ENCODE data around the gene CYP26B1.

The CYP26B1 gene, protein sequence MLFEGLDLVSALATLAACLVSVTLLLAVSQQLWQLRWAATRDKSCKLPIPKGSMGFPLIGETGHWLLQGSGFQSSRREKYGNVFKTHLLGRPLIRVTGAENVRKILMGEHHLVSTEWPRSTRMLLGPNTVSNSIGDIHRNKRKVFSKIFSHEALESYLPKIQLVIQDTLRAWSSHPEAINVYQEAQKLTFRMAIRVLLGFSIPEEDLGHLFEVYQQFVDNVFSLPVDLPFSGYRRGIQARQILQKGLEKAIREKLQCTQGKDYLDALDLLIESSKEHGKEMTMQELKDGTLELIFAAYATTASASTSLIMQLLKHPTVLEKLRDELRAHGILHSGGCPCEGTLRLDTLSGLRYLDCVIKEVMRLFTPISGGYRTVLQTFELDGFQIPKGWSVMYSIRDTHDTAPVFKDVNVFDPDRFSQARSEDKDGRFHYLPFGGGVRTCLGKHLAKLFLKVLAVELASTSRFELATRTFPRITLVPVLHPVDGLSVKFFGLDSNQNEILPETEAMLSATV

DNA sequence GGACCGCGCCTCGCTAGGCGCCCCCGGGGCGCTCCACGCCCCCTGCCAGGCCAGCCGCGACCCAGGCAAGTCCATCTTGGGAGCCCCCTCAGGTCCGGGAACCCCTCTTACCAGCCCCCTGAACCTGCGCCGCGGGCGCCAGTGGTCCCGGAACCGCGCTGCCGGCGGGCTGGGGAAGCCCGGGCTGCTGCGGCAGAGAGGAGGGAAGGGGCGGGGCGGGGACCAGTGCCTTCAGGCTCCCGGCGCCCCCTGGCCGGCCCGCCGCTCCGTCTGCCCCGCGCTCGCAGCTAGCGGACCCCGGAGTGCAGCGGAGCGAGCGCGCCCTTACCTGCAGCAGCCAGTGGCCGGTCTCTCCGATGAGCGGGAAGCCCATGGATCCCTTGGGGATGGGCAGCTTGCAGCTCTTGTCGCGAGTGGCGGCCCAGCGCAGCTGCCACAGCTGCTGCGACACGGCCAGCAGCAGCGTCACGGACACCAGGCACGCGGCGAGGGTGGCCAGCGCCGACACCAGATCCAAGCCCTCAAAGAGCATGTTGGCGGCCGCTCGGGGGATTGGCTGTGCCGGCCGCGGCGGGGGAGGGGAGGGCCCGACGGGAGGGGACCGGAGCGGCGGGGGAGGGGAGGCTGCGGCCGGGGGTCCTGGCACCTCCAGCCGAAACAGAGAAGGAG lies at the start of gene CYP26B1:
Gene CYP26B1 (minus strand): TSS at position 560 of the 669 bp plus-strand sequence. CDS start 28 bp downstream, at position 532.
- no peak for DNase-seq (ENCODE audit: low spot score)

DNA sequence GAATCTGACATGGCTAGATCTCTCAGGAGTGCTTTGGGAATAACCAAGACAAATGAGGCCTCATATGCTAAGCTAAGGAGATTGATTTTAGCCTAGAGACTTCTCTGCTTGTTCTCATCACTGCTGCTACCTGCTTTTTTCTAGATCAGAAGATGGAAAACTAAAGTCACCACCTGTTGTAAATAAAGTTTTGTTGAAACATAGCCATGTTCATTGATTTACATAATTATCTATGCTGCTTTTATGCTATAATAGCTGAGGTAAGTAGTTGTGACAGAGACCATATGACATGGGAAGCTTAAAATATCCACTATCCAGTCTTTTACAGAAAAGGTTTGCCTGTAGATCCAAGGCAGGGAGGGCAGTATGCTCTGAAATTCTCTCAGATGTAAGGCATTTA lies 46.1 kb upstream of the CYP26B1 start:
- DNase-seq (ENCODE audit: low spot score) = no peak

- no peak for DNase-seq (ENCODE audit: low spot score)
Observed at GRCh38 chr2:72191441-72191840, 43.8 kb upstream of the CYP26B1 start.

GRCh38 chr2:72185206-72185605 lies 37.5 kb upstream of the CYP26B1 start:
- no peak for DNase-seq (ENCODE audit: low spot score)

DNA sequence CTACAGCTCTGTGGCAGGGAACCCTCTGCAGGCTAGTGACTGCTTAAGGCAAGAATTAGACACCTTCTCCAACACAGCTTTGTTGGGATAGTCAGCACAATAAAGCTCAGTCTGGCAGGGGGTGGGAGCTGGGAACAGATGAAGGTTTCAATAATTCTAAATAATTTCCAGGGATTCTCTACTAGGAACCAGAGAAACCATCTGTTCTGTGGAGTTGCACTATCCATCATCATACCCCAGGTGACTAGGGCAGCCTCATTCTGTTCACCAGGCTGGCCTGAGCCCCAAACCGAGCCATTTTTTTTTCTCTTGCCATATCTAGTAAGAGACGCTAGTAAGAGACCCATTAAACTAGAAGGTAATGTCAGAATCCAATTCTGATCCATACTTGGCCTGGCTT lies 35.8 kb upstream of the CYP26B1 start:
- no peak for DNase-seq (ENCODE audit: low spot score)

GRCh38 chr2:72183016-72183415 lies 35.4 kb upstream of the CYP26B1 start:
- DNase-seq (ENCODE audit: low spot score) = no peak

DNA sequence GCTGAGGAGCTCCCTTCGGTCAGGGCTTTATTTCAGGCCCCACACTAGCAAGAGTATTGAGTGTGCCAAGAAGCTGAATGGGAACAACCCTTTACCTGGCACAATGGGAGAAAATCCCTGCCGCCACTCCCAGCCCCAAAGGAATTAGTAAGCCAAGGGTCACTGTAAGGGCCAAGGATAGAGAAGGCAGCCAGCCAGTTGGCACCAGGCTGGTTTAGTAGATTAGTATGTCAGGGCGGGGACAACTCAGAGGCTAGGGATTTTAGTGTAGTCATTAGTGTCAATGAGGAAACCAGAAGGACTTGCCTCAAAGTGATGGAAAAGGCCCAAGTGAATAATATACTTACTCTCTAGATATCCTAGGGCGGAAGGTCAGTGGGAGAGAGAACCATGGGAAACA lies 34.9 kb upstream of the CYP26B1 start:
- no peak for DNase-seq (ENCODE audit: low spot score)

GRCh38 chr2:72181616-72182015 lies 34.0 kb upstream of the CYP26B1 start:
- no peak for DNase-seq (ENCODE audit: low spot score)

- DNase-seq (ENCODE audit: low spot score) = no peak
Observed at GRCh38 chr2:72180351-72180750, 32.7 kb upstream of the CYP26B1 start.

GRCh38 chr2:72178551-72178950 lies 30.9 kb upstream of the CYP26B1 start:
- DNase-seq (ENCODE audit: low spot score) = no peak

DNA sequence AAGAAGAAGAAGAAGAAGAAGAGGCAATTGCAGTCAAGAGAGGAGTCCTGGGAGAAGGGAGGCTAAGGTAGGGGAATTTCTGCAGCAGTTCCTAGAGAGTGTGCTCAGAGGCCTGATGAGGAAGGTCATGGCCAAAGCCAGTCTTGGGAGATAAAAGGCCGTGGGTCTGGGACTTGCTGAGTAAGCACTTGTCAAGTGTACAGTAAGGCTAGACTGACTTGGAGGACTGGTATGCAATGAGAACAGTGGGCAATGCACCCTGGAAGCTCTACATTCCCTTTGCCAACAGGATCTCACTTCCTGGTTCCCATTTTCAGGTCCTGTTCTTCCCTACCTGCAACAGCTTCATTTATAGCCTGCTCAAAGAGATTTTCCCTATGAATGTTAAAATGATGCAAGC lies 28.6 kb upstream of the CYP26B1 start:
- no peak for DNase-seq (ENCODE audit: low spot score)

DNA sequence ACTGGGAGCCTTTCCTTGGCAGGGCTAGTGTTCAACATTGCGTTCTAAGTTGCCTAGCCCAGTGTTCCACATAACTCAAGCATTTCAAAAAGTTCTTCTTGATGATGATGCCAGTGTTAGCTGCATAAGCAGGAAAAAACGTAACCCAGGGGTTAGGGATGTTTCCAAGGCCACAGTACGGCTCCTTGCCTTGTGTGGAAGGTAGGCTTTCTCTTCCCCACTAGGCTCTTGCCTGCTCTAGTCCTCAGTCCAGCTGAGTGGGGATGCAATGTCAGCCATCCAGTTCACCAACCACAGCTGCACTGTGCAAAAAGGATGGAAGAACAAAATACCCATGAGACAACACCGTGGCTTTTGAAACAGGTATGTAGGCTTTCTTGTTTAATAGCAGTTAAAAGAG lies 28.0 kb upstream of the CYP26B1 start:
- no peak for DNase-seq (ENCODE audit: low spot score)

DNA sequence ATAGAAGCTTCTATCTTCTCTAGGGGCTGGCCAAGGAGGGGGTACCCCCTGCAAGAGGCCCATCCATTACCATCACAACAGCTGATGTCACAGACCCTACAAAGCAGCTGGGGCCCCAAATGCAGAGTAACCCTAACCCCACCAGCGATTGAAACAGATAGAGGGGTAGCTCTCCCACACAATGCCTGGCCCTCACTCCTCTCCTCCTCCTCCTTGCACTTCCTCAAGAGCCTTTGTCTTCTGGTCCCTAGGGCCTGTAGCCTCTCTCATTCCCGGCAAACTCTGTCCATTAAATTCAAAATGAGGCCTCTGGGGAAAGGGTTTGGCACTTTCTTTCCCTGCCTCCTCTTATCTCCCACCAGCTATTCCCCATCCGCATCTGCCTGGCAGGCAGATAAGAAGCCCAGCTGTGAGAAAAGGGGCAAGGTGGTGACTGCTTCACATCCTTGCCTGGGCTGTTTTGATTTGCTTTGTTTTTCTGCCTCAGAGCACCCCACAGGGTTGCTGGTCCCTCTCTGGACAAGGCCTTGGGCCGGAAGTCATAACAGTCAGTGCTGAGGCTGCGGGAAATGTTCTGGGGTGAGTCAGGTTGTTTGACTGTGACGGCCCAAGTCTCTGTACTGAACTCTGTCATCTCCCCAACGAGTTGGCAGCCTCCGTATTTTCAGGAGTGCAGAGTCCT lies 26.1 kb upstream of the CYP26B1 start:
- DNase-seq (ENCODE audit: low spot score) = no peak

DNA sequence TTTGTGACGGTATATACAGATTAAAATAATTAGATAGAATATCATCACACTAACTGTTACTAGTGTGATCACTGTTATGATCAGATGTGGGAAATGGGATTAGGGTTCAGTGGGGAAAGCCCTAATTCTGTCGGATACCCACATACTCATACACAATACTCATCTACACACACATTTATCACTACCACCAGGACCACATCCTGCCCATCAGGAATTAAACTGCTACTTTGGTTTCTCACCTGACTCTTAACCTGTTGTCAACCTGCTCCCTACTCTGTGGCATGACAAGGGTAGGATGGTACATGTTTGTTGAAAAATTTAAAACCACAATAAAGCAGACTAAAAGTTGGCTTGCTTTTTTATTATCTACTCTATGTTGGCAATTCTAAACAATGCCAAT lies 24.8 kb upstream of the CYP26B1 start:
- no peak for DNase-seq (ENCODE audit: low spot score)

GRCh38 chr2:72166279-72166678 lies 18.6 kb upstream of the CYP26B1 start:
- no peak for DNase-seq (ENCODE audit: low spot score)

GRCh38 chr2:72165792-72166191 lies 18.1 kb upstream of the CYP26B1 start:
- no peak for DNase-seq (ENCODE audit: low spot score)

- DNase-seq (ENCODE audit: low spot score) = no peak
Observed at GRCh38 chr2:72162574-72162973, 14.9 kb upstream of the CYP26B1 start.

DNA sequence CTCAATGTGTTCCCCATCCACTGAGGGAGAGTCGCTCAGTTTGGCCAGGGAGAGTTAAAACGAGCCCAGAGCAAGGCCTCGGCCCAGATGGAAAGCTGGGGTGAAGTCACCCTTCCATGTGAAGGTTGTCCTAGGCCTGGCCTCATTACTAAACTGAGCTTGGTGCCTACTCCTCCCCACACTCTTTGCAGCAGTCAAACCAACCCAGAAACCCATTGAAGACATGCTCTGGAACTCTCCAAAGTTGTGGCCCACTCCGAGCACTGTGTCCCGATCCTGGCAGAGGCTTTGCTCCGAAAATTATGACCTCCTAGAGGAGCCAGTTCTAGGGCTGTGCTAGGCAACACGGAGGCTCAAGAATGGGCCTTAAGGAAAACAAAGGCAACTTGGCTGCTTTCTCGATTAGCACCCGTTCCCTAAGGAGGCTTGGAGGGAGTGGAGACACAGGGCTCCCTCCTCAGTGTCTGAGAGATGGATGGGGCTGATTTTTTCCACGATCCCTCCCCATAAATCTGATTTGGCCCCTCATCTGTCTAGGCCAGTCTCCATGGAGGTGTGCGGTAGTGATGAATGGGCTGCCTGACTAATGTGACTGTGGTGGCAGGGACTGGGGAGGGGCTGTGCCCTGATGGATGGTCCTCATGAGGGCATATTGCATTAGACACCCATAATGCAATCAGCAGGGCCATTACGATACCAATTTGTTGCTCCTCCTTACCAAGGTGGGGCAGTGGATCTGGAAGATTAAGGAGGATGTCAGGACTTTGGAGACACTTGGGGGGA lies 11.7 kb upstream of the CYP26B1 start:
- no peak for DNase-seq (ENCODE audit: low spot score)

- no peak for DNase-seq (ENCODE audit: low spot score)
Observed at GRCh38 chr2:72157871-72158771, 10.5 kb upstream of the CYP26B1 start.

GRCh38 chr2:72156872-72157271 lies 9.2 kb upstream of the CYP26B1 start:
- no peak for DNase-seq (ENCODE audit: low spot score)

GRCh38 chr2:72155737-72156136 lies 8.1 kb upstream of the CYP26B1 start:
- DNase-seq (ENCODE audit: low spot score) = no peak

Measured in globus pallidus (tissue), 1 donor.